Testis (tissue), 2 donors: ENCODE results near the gene ERBB4.

Experiments
- POLR2A ChIP-seq: fragments of 450-650 bp; IDR thresholded peaks from one replicate; pipeline ENCODE4 v1.6.1; 2017; ENCODE audit warnings: antibody characterized with exemption, mild to moderate bottlenecking, moderate library complexity
- TF ChIP-seq, protein P1 (sequence below), 3 experiments: fragments of 450-650 bp in 2 of 3; fragments of 200-600 bp in 1 of 3; sonication (generic) in 1 of 3; IDR thresholded peaks; one replicate each; pipeline ENCODE4 v1.5.1; 2016 to 2019; ENCODE audit warnings: antibody characterized with exemption in 3 of 3, mild to moderate bottlenecking in 2 of 3, moderate library complexity in 1 of 3

DNA sequence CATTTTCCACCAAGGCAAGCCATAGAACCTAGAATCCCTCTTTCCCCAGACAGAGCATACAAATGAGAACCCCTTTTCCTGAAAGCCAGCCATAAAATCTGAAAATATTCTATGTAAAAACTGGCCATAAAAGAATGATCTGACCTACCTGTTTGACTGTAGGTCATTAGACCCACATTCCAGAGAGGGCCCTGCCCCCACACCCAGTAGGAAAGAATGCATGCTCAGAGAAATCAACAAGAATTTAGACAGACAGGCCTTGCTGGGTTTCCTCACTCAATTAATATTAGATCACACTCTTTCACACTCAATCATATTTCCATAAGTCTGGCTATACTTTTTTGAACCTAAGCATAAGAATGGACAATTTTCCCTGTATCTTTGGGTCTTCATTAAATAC lies 929.5 kb downstream of the ERBB4 start:
- TF ChIP-seq POLR2A = no peak
- TF ChIP-seq, protein P1, sequence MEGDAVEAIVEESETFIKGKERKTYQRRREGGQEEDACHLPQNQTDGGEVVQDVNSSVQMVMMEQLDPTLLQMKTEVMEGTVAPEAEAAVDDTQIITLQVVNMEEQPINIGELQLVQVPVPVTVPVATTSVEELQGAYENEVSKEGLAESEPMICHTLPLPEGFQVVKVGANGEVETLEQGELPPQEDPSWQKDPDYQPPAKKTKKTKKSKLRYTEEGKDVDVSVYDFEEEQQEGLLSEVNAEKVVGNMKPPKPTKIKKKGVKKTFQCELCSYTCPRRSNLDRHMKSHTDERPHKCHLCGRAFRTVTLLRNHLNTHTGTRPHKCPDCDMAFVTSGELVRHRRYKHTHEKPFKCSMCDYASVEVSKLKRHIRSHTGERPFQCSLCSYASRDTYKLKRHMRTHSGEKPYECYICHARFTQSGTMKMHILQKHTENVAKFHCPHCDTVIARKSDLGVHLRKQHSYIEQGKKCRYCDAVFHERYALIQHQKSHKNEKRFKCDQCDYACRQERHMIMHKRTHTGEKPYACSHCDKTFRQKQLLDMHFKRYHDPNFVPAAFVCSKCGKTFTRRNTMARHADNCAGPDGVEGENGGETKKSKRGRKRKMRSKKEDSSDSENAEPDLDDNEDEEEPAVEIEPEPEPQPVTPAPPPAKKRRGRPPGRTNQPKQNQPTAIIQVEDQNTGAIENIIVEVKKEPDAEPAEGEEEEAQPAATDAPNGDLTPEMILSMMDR (IDR thresholded peaks at IDR 0.05) = no peak
